Esophagus (tissue), 2 donors: Measurements from ENCODE around the gene GOLPH3L. TPM values are rescaled to one million over a fixed set of nuclear protein-coding genes. Genes with fewer than 3 reads are reported as not detected.
"Not testable (repeated sequence)": the region's sequence is repeated elsewhere in the genome, so short reads cannot be mapped to it uniquely, and the experiment has no call there.

ENCODE experiments used
- H3K27ac ChIP-seq, 2 donors: one replicate each; pipeline ENCODE4 v1.5.1; 2013; ENCODE audit warnings: low read depth in 2 of 2, mild to moderate bottlenecking in 2 of 2, inconsistent platforms in 1 of 2, low read length in 1 of 2, moderate library complexity in 1 of 2
- H3K27me3 ChIP-seq, 2 donors: one replicate each; pipeline ENCODE4 v1.6.1; 2013; ENCODE audit warnings: low read length in 2 of 2, control low read depth in 1 of 2, mild to moderate bottlenecking in 1 of 2; ENCODE audit not compliant: insufficient read depth in 2 of 2, control insufficient read depth in 1 of 2
- H3K36me3 ChIP-seq, 2 donors: one replicate each; pipeline ENCODE4 v1.6.1; 2013; ENCODE audit warnings: low read length in 1 of 2; ENCODE audit not compliant: control insufficient read depth in 2 of 2, insufficient read depth in 2 of 2
- H3K4me1 ChIP-seq, 2 donors: one replicate each; pipeline ENCODE4 v1.6.1; 2013; ENCODE audit warnings: low read length in 1 of 2; ENCODE audit not compliant: control insufficient read depth in 2 of 2, insufficient read depth in 2 of 2
- H3K4me3 ChIP-seq, 2 donors: one replicate each; pipeline ENCODE4 v1.5.1; 2013; ENCODE audit warnings: low read length in 2 of 2, mild to moderate bottlenecking in 2 of 2, low read depth in 1 of 2, moderate library complexity in 1 of 2
- H3K9me3 ChIP-seq, 2 donors: one replicate each; pipeline ENCODE4 v1.6.1; 2013; ENCODE audit warnings: mild to moderate bottlenecking in 2 of 2, low read depth in 1 of 2, low read length in 1 of 2, moderate library complexity in 1 of 2; ENCODE audit not compliant: control insufficient read depth in 2 of 2, insufficient read depth in 1 of 2
- WGBS, 2 donors: extraction: QIAGEN DNeasy Blood & Tissue Kit; methylation state at CpG; one replicate each; pipeline ENCODE4 v1.1.7; 2013; 5-methylcytosine and 5-hydroxymethylcytosine counted together
- polyA plus RNA-seq, 2 donors: library from polyadenylated mRNA; stranded (reverse); fragments of 200-250 nt; gene quantifications; one replicate each; pipeline ENCODE4 v1.2.3, GENCODE V29; 2013
- donor health status: healthy with polysubstance abuse.
- donor health status: Bipolar disorder and iron deficiency.

Gene GOLPH3L
- polyA plus RNA-seq, 2 donors, result 20.3 to 27.0 TPM

DNA sequence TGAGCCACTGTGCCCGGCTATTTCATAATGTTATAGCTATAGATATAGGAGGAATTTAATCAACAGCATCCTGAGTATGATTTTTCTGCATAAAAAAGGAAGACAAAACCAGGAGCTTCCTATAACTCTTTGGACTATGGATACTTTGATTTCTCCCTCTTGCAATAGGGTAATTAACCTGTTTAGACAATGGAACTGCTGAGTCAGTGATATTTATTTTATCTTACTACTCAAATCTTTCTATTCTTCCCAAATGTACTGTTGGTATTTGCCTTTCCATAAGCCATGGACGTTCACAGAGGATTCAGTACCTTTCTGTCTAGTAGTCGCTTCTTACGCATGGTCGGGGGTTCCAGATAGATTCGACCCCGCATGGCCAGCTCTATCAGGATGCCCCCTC is 33.6 kb downstream of the GOLPH3L start:
- Histone ChIP-seq H3K27ac (no peak overlapping the region), H3K27me3 (no peaks in the 10 kb centered on the region), H3K4me3 (no peak overlapping the region), H3K9me3 (no peaks in the 10 kb centered on the region), H3K36me3 (peaks cover 0 to 3% of the 10 kb centered on the region in 2 donors), H3K4me1 (no peaks in the 10 kb centered on the region)
- WGBS, 2 donors, result 88 to 94% methylated on average over 7 of the region's 7 CpGs

GRCh38 chr1:150662811-150663210 is 34.1 kb downstream of the GOLPH3L start:
- Histone ChIP-seq H3K9me3 (no peaks in the 10 kb centered on the region), H3K4me1 (no peaks in the 10 kb centered on the region), H3K4me3 (no peak overlapping the region), H3K27me3 (no peaks in the 10 kb centered on the region), H3K27ac (no peak overlapping the region), H3K36me3 (peaks cover 0 to 3% of the 10 kb centered on the region in 2 donors)
- 95 to 96% methylated on average over 9 of the region's 9 CpGs for WGBS, 2 donors

GRCh38 chr1:150661156-150661555 is 35.8 kb downstream of the GOLPH3L start:
- H3K36me3 ChIP-seq, result peaks cover 0 to 3% of the 10 kb centered on the region in 2 donors
- no peaks in the 10 kb centered on the region for H3K9me3 ChIP-seq
- no peaks in the 10 kb centered on the region for H3K4me1 ChIP-seq
- H3K27ac ChIP-seq, result no peak overlapping the region
- H3K4me3 ChIP-seq, result no peak overlapping the region
- H3K27me3 ChIP-seq, result no peaks in the 10 kb centered on the region
- 54 to 75% methylated on average over 5 of the region's 5 CpGs for WGBS, 2 donors

- no peaks in the 10 kb centered on the region for H3K4me1 ChIP-seq
- no peaks in the 10 kb centered on the region for H3K27me3 ChIP-seq
- H3K9me3 ChIP-seq, result no peaks in the 10 kb centered on the region
- H3K4me3 ChIP-seq, result no peak overlapping the region
- H3K36me3 ChIP-seq, result peaks cover 0 to 3% of the 10 kb centered on the region in 2 donors
- WGBS, 2 donors, result 83 to 96% methylated on average over 4 of the region's 4 CpGs
- no peak overlapping the region for H3K27ac ChIP-seq
These were observed 36.4 kb downstream of the GOLPH3L start for GRCh38 chr1:150660584-150660983.

- not testable (repeated sequence) for H3K27me3 ChIP-seq, H3K36me3 ChIP-seq, H3K9me3 ChIP-seq, H3K4me3 ChIP-seq, H3K4me1 ChIP-seq, H3K27ac ChIP-seq
- WGBS, 2 donors, result 90 to 95% methylated on average over 4 of the region's 4 CpGs
These were observed 39.9 kb downstream of the GOLPH3L start for GRCh38 chr1:150657064-150657463.

DNA sequence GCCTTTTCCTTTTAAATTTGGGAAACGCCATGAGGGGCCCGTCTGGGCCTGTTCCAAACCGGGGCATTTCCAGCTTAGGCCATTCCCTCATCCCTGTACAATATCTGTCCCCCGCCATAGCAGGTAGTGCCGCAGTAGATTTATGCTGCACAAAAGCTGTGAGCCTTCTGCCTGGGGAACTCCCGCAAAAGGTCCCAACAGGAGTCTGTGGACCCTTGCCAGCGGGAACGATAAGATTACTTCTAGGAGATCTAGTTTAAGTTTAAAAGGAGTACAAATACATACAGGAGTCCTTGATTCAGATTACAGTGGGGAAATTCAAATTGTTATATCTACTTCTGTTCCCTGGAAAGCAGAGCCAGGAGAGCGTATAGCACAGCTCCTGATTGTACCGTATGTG is 42.3 kb downstream of the GOLPH3L start:
- H3K27ac ChIP-seq, H3K4me1 ChIP-seq, H3K27me3 ChIP-seq, H3K4me3 ChIP-seq, H3K9me3 ChIP-seq, H3K36me3 ChIP-seq: not testable (repeated sequence)
- 73 to 88% methylated on average over 10 of the region's 10 CpGs for WGBS, 2 donors

DNA sequence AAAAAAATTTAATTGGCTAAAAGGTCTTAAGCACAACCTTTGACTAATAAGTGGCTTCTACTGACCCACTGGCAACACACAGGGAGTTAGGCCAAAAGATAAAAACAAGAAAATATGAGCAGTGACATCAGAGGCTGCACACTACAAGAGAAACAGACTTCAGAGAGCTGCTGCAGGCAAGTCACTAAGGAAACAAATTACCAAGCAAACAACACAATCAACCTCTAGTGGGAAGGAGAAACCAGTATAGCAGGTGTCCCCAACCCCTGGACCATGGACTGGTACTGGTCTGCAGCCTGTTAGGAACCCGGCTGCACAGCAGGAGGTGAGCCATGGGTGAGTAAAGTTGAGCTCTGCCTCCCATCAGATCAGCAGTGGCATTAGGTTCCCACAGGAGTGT is 46.8 kb downstream of the GOLPH3L start:
- H3K27ac ChIP-seq, result peak overlapping the region in 1 of 2 donors; percentile 14
- no peaks in the 10 kb centered on the region for H3K9me3 ChIP-seq
- no peak overlapping the region for H3K4me3 ChIP-seq
- 73 to 88% methylated on average over 1 of the region's 1 CpG for WGBS, 2 donors
- H3K4me1 ChIP-seq, result peaks cover 0 to 3% of the 10 kb centered on the region in 2 donors
- no peaks in the 10 kb centered on the region for H3K27me3 ChIP-seq
- H3K36me3 ChIP-seq, result peaks cover 4 to 8% of the 10 kb centered on the region in 2 donors

DNA sequence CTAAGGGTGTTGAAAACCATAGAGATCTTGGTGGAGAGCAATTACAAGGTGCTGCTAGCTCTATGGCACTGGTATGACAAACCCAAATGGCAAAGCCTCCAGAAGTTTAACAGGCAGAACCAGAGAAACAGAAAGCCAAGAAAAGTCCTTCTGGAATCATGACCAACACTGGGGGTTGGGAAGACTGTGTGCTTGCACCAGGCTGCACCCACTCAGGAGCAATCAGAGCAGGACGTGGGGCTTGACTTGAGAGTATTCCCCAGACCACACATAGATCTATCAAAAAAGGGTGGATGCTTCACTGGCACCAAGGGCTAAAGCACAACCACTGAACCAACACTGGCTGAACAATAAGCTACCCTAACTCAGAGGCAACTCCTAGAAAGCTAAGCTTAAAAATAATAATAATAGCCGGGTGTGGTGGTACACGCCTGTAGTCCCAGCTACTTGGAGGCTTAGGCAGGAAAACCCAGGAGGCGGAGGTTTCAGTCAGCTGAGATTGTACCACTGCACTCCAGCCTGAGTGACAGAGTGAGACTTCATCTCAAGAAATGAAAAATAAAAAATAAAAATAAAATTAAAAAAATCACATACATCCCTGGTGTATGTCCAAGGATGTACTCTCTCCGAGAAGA is 47.4 kb downstream of the GOLPH3L start:
- H3K4me3 ChIP-seq, result no peak overlapping the region
- no peaks in the 10 kb centered on the region for H3K9me3 ChIP-seq
- peaks cover 4 to 8% of the 10 kb centered on the region in 2 donors for H3K36me3 ChIP-seq
- H3K4me1 ChIP-seq, result peaks cover 0 to 3% of the 10 kb centered on the region in 2 donors
- peak overlapping the region; percentile 59 to 68 for H3K27ac ChIP-seq
- 77 to 80% methylated on average over 5 of the region's 5 CpGs for WGBS, 2 donors
- no peaks in the 10 kb centered on the region for H3K27me3 ChIP-seq

DNA sequence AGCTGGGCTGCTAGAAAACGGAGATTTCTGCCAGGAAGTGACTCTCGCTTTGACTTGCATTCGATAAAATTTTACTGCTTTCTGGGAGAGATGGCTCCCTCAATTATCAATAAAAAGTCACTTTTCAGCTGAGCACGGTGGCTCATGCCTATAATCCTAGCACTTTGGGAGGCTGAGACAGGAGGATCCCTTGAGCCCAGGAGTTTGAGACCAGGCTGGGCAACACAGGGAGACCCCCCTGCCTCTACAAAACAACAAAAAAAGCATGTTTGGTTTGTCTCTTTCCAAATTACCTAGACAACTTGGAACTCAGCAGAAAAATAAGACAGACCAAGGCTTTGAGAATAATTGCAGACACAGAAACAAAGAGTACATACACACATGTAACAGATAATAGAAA is 54.7 kb downstream of the GOLPH3L start:
- Histone ChIP-seq H3K36me3 (peaks cover 0 to under 1% of the 10 kb centered on the region in 2 donors), H3K4me1 (no peaks in the 10 kb centered on the region), H3K27ac (no peak overlapping the region), H3K9me3 (no peaks in the 10 kb centered on the region), H3K27me3 (no peaks in the 10 kb centered on the region), H3K4me3 (no peak overlapping the region)
- WGBS, 2 donors, result 82 to 84% methylated on average over 4 of the region's 4 CpGs

GRCh38 chr1:150641126-150641815 is 55.7 kb downstream of the GOLPH3L start:
- not testable (repeated sequence) for H3K36me3 ChIP-seq, H3K9me3 ChIP-seq, H3K4me1 ChIP-seq, H3K27ac ChIP-seq, H3K4me3 ChIP-seq, H3K27me3 ChIP-seq
- 84 to 88% methylated on average over 9 of the region's 9 CpGs for WGBS, 2 donors
